Measurements from ENCODE around the gene RDM1.
"Not testable (repeated sequence)": the region's sequence is repeated elsewhere in the genome, so short reads cannot be mapped to it uniquely, and the experiment has no call there.

The RDM1 gene

GRCh38 chr17:35930211-35931065, at the start of gene RDM1:
Gene RDM1 (minus strand): TSS chr17:35930773. CDS start chr17:35930727, 46 bp downstream.
- DNase-seq, result peak; percentile 87

GRCh38 chr17:35978346-35978745, 47.8 kb upstream of the RDM1 start:
- no peak for DNase-seq

GRCh38 chr17:35977509-35977908, 46.9 kb upstream of the RDM1 start:
- no peak for DNase-seq

GRCh38 chr17:35973333-35974260, 43.0 kb upstream of the RDM1 start:
- DNase-seq, result no peak

GRCh38 chr17:35972945-35973332, 42.4 kb upstream of the RDM1 start:
- no peak for DNase-seq

- no peak for DNase-seq
These were observed 42.0 kb upstream of the RDM1 start for GRCh38 chr17:35972535-35972934.

- DNase-seq, result no peak
These were observed 41.5 kb upstream of the RDM1 start for GRCh38 chr17:35972066-35972465.

- peak; percentile 71 for DNase-seq
These were observed 39.2 kb upstream of the RDM1 start for GRCh38 chr17:35969558-35970380.

GRCh38 chr17:35968520-35969054, 38.0 kb upstream of the RDM1 start:
- DNase-seq, result no peak

GRCh38 chr17:35965272-35965671, 34.7 kb upstream of the RDM1 start:
- no peak for DNase-seq

- no peak for DNase-seq
These were observed 33.1 kb upstream of the RDM1 start for GRCh38 chr17:35963663-35964062.

- DNase-seq, result no peak
These were observed 23.1 kb upstream of the RDM1 start for GRCh38 chr17:35953720-35954119.

- DNase-seq, result no peak
These were observed 18.8 kb upstream of the RDM1 start for GRCh38 chr17:35949401-35949800.

GRCh38 chr17:35948092-35948491, 17.5 kb upstream of the RDM1 start:
- DNase-seq, result no peak

- peak; percentile 54 for DNase-seq
These were observed 16.6 kb upstream of the RDM1 start for GRCh38 chr17:35947156-35947585.

GRCh38 chr17:35944151-35944550, 13.6 kb upstream of the RDM1 start:
- no peak for DNase-seq

GRCh38 chr17:35943537-35943936, 13.0 kb upstream of the RDM1 start, which contains the start of gene LYZL6:
Gene LYZL6 (minus strand): TSS chr17:35943713. CDS start chr17:35939356, 4,357 bp downstream.
- DNase-seq, result no peak

GRCh38 chr17:35942588-35943186, 12.1 kb upstream of the RDM1 start:
- no peak for DNase-seq

GRCh38 chr17:35938492-35938891, 7.9 kb upstream of the RDM1 start:
- DNase-seq, result not testable (repeated sequence)

- no peak for DNase-seq
These were observed 5.5 kb upstream of the RDM1 start for GRCh38 chr17:35936063-35936462.

- no peak for DNase-seq
These were observed 4.2 kb upstream of the RDM1 start for GRCh38 chr17:35934760-35935159.

- no peak for DNase-seq
These were observed 2.0 kb upstream of the RDM1 start for GRCh38 chr17:35932586-35932985.
